ENCODE data around the gene ZBTB9.

The ZBTB9 gene

GRCh38 chr6:33488339-33488738 lies 34.0 kb downstream of the ZBTB9 start:
- Histone ChIP-seq H3K4me3 (ENCODE audit: severe bottlenecking) (no peak overlapping the region), H3K27ac (ENCODE audit: poor library complexity, severe bottlenecking) (no peak overlapping the region), H3K9me3 (ENCODE audit: severe bottlenecking) (no peaks in the 10 kb centered on the region), H3K4me1 (ENCODE audit: insufficient read depth, poor library complexity, severe bottlenecking) (no peaks in the 10 kb centered on the region), H3K27me3 (ENCODE audit: insufficient read depth, poor library complexity, severe bottlenecking) (no peaks in the 10 kb centered on the region), H3K36me3 (ENCODE audit: low read depth) (no peaks in the 10 kb centered on the region)
- DNase-seq (ENCODE audit: low spot score): no peak
- no peak for ATAC-seq (ENCODE audit: low read depth)
- no peak for TF ChIP-seq CTCF (IDR thresholded peaks at IDR 0.05; ENCODE audit: poor library complexity, severe bottlenecking)

DNA sequence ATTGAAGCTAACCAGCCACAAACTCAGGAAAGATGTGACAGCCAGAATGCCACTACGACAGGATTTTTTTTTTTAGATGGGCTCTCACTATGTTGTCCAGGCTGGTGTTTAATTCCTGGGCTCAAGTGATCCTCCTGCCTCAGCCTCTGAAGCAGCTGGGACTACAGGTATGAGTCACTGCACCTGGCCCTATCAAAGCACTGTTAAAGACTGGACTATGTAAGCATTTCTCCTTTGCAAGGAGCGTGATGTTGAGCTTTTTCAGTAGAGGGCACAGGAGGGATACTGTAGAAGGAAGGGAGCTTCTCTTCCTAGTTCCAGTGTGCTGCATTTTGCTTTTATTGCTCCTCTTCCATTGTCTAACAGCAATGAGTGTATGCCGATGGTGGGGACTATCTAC lies 35.8 kb downstream of the ZBTB9 start:
- ATAC-seq (ENCODE audit: low read depth) (peak; percentile 84), DNase-seq (ENCODE audit: low spot score) (no peak)
- peak; percentile 19 for TF ChIP-seq CTCF (IDR thresholded peaks at IDR 0.05; ENCODE audit: poor library complexity, severe bottlenecking)
- no peak overlapping the region for H3K27ac ChIP-seq (ENCODE audit: poor library complexity, severe bottlenecking)
- H3K9me3 ChIP-seq (ENCODE audit: severe bottlenecking): no peaks in the 10 kb centered on the region
- no peaks in the 10 kb centered on the region for H3K27me3 ChIP-seq (ENCODE audit: insufficient read depth, poor library complexity, severe bottlenecking)
- H3K4me3 ChIP-seq (ENCODE audit: severe bottlenecking): no peak overlapping the region
- H3K4me1 ChIP-seq (ENCODE audit: insufficient read depth, poor library complexity, severe bottlenecking): no peaks in the 10 kb centered on the region
- no peaks in the 10 kb centered on the region for H3K36me3 ChIP-seq (ENCODE audit: low read depth)

DNA sequence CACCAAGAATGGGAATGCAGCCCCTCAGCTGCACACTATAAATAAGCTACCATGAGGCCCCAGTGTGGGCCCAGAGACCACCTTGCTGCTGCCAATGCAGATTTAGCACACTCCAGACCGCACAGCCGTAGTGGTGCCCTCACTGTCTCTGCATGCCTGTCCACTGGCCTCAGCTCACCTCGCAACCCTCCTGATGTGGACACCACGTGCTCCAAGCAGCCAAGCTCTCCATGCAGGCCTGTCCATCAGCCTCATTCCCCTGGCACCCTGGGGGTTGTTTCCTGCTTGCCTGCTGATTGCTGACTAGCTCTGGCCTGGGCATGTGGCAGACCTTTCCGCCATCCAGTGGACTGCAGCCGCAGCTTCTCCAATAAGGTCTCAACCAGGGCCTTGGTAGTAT lies 36.2 kb downstream of the ZBTB9 start:
- ATAC-seq (ENCODE audit: low read depth): peak; percentile 25; the same call in 2 of the 3 replicates

DNA sequence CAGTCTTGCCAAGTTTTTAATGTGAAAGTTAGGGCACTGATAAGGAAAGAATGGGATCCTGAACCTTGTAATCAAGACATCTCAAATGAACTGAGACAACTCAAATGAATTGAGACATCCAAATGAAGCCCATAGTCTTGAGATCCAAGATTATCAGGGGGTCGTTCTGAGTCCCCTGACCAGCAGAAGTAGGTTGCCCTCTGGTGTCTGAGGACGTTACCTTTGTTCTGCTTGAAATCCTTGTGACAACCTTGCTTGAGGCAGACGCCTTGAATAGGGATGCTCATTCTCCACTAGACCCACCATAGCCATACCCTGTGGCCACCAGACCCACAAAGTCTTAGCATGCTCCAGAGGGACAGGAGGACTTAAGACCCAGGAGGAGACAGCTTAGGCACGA lies 37.7 kb downstream of the ZBTB9 start:
- no peaks in the 10 kb centered on the region for H3K27me3 ChIP-seq (ENCODE audit: insufficient read depth, poor library complexity, severe bottlenecking)
- no peak overlapping the region for H3K4me3 ChIP-seq (ENCODE audit: severe bottlenecking)
- H3K36me3 ChIP-seq (ENCODE audit: low read depth): no peaks in the 10 kb centered on the region
- no peaks in the 10 kb centered on the region for H3K4me1 ChIP-seq (ENCODE audit: insufficient read depth, poor library complexity, severe bottlenecking)
- TF ChIP-seq CTCF (IDR thresholded peaks at IDR 0.05; ENCODE audit: poor library complexity, severe bottlenecking): no peak
- ATAC-seq (ENCODE audit: low read depth) (no peak), DNase-seq (ENCODE audit: low spot score) (no peak)
- no peaks in the 10 kb centered on the region for H3K9me3 ChIP-seq (ENCODE audit: severe bottlenecking)
- no peak overlapping the region for H3K27ac ChIP-seq (ENCODE audit: poor library complexity, severe bottlenecking)

More for the DNA sequence above, 36.2 kb downstream of the ZBTB9 start:
- DNase-seq (ENCODE audit: low spot score): no peak
- Histone ChIP-seq H3K36me3 (ENCODE audit: low read depth) (no peaks in the 10 kb centered on the region), H3K9me3 (ENCODE audit: severe bottlenecking) (no peaks in the 10 kb centered on the region), H3K27ac (ENCODE audit: poor library complexity, severe bottlenecking) (no peak overlapping the region), H3K4me1 (ENCODE audit: insufficient read depth, poor library complexity, severe bottlenecking) (no peaks in the 10 kb centered on the region), H3K27me3 (ENCODE audit: insufficient read depth, poor library complexity, severe bottlenecking) (no peaks in the 10 kb centered on the region), H3K4me3 (ENCODE audit: severe bottlenecking) (no peak overlapping the region)
- peak; percentile 7 for TF ChIP-seq CTCF (IDR thresholded peaks at IDR 0.05; ENCODE audit: poor library complexity, severe bottlenecking)

DNA sequence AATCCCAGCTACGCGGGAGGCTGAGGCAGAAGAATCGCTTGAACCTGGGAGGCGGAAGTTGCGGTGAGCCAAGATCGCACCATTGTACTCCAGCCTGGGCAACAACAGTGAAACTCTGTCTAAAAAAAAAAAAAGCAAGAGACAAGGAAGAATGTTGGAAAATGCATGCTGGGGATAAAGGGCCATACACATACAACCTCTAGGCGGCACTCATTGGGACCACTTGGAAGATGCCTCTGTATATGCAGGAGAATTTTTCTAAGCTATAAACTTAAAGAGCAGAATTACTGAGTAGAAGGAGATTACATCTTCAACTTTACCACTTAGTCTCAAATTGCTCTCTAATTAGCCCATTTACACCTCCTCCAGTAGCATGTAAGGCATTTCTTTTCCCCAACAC lies 42.8 kb downstream of the ZBTB9 start:
- no peak for DNase-seq (ENCODE audit: low spot score)
- no peak for TF ChIP-seq CTCF (IDR thresholded peaks at IDR 0.05; ENCODE audit: poor library complexity, severe bottlenecking)
- no peaks in the 10 kb centered on the region for H3K27me3 ChIP-seq (ENCODE audit: insufficient read depth, poor library complexity, severe bottlenecking)

More for the DNA sequence above, 42.8 kb downstream of the ZBTB9 start:
- Histone ChIP-seq H3K27ac (ENCODE audit: poor library complexity, severe bottlenecking) (no peak overlapping the region), H3K9me3 (ENCODE audit: severe bottlenecking) (no peaks in the 10 kb centered on the region), H3K36me3 (ENCODE audit: low read depth) (no peaks in the 10 kb centered on the region), H3K4me1 (ENCODE audit: insufficient read depth, poor library complexity, severe bottlenecking) (no peaks in the 10 kb centered on the region), H3K4me3 (ENCODE audit: severe bottlenecking) (no peak overlapping the region)
- no peak for ATAC-seq (ENCODE audit: low read depth)
